ENCODE measurements around the gene AQP12A.

DNA sequence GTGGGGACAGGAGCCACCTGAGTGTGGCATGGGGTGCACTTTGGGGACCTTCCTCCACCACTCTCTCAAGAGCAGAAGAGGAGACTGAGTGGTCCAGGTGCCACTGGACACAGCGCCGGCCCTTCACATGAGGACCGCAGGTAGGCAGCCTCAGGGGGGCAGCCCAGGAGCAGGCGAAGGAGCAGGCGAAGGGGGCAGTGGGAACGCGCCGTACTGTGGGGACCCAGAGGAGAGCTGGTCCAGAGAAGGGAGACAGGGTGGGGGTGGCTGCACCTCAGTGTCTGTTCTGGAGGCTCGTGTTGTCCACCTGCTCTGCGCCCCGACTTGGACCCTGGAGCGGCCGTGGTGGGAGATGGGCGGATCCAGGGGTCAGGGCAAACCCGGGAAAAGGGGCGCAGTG is 55.0 kb downstream of the AQP12A start:
- TF ChIP-seq CTCF (IDR thresholded peaks at IDR 0.05) (no peak), POLR2A (IDR thresholded peaks at IDR 0.05) (no peak)

Measured in thyroid gland (tissue), 4 donors.